H9 (cell line): ENCODE results near the gene CAPZA2. TPM values are rescaled to one million over a fixed set of nuclear protein-coding genes. Genes with fewer than 3 reads are reported as not detected.

Experiments
- DNase-seq: peaks from one replicate; pipeline ENCODE4 v3.0.0-alpha.2; 2017
- H2AFZ ChIP-seq: one replicate; pipeline ENCODE4 v1.6.1; 2013; ENCODE audit warnings: mild to moderate bottlenecking, low read length, control low read depth, moderate library complexity
- H2AK5ac ChIP-seq: 2 replicates; pipeline ENCODE4 v1.6.1; 2013; ENCODE audit warnings: low read length, control low read depth, mixed read lengths; ENCODE audit not compliant: insufficient read length
- H2BK120ac ChIP-seq: one replicate; pipeline ENCODE4 v1.6.1; 2013; ENCODE audit warnings: low read depth, mild to moderate bottlenecking, low read length, control low read depth, inconsistent platforms; ENCODE audit not compliant: poor library complexity, severe bottlenecking
- H2BK12ac ChIP-seq: 2 replicates; pipeline ENCODE4 v1.6.1; 2013; ENCODE audit warnings: low read length, control low read depth, mixed read lengths, low read depth; ENCODE audit not compliant: insufficient read length
- H2BK15ac ChIP-seq: 2 replicates; pipeline ENCODE4 v1.6.1; 2013; ENCODE audit warnings: low read depth, low read length, control low read depth
- H2BK20ac ChIP-seq: one replicate; pipeline ENCODE4 v1.6.1; 2013; ENCODE audit warnings: low read depth, mild to moderate bottlenecking, low read length, control low read depth, inconsistent platforms; ENCODE audit not compliant: poor library complexity, severe bottlenecking
- H2BK5ac ChIP-seq: 2 replicates; pipeline ENCODE4 v1.6.1; 2013; ENCODE audit warnings: low read length, control low read depth, mixed read lengths; ENCODE audit not compliant: insufficient read length
- H3K14ac ChIP-seq: 2 replicates; pipeline ENCODE4 v1.6.1; 2013; ENCODE audit warnings: low read length, control low read depth; ENCODE audit not compliant: insufficient read depth
- H3K18ac ChIP-seq: 2 replicates; pipeline ENCODE4 v1.6.1; 2013; ENCODE audit warnings: low read depth, mild to moderate bottlenecking, mixed read lengths, low read length, control low read depth; ENCODE audit not compliant: insufficient read length
- H3K23ac ChIP-seq: 2 replicates; pipeline ENCODE4 v1.6.1; 2013; ENCODE audit warnings: low read length, control low read depth, mixed read lengths, low read depth; ENCODE audit not compliant: insufficient read length
- H3K23me2 ChIP-seq: 2 replicates; pipeline ENCODE4 v1.6.1; 2013; ENCODE audit warnings: low read depth, mild to moderate bottlenecking, mixed read lengths, low read length, control low read depth; ENCODE audit not compliant: insufficient read length, poor library complexity, severe bottlenecking
- H3K27ac ChIP-seq: 2 replicates; pipeline ENCODE4 v1.5.1; 2013; ENCODE audit warnings: low read length, control low read depth, mixed read lengths, low read depth; ENCODE audit not compliant: insufficient read length
- H3K27me3 ChIP-seq: 2 replicates; pipeline ENCODE4 v1.6.1; 2013; ENCODE audit warnings: low read length, control low read depth, inconsistent platforms; ENCODE audit not compliant: insufficient read depth
- H3K4ac ChIP-seq: 2 replicates; pipeline ENCODE4 v1.6.1; 2013; ENCODE audit warnings: low read depth, mild to moderate bottlenecking, control low read depth, inconsistent platforms, low read length, moderate library complexity
- H3K4me1 ChIP-seq: 2 replicates; pipeline ENCODE4 v1.6.1; 2013; ENCODE audit warnings: low read length, control low read depth, inconsistent platforms; ENCODE audit not compliant: insufficient read depth
- H3K4me2 ChIP-seq: 2 replicates; pipeline ENCODE4 v1.6.1; 2013; ENCODE audit warnings: low read length, control low read depth, mixed read lengths; ENCODE audit not compliant: insufficient read length, insufficient read depth
- H3K56ac ChIP-seq: 2 replicates; pipeline ENCODE4 v1.6.1; 2013; ENCODE audit warnings: low read depth, mild to moderate bottlenecking, mixed read lengths, low read length, control low read depth; ENCODE audit not compliant: insufficient read length
- H3K79me1 ChIP-seq: 2 replicates; pipeline ENCODE4 v1.6.1; 2013; ENCODE audit warnings: low read depth, mild to moderate bottlenecking, moderate library complexity, low read length, control low read depth, inconsistent platforms; ENCODE audit not compliant: insufficient read depth, poor library complexity, severe bottlenecking
- H3K79me2 ChIP-seq: 2 replicates; pipeline ENCODE4 v1.6.1; 2013; ENCODE audit warnings: low read length, control low read depth, inconsistent platforms; ENCODE audit not compliant: insufficient read depth
- H3K9ac ChIP-seq: 2 replicates; pipeline ENCODE4 v1.6.1; 2013; ENCODE audit warnings: low read length, control low read depth, mixed read lengths; ENCODE audit not compliant: insufficient read length; ENCODE audit errors: extremely low read depth
- H3K9me3 ChIP-seq: one replicate; pipeline ENCODE4 v1.6.1; 2013; ENCODE audit warnings: low read depth, low read length, inconsistent platforms; ENCODE audit not compliant: control insufficient read depth
- H3T11ph ChIP-seq: one replicate; pipeline ENCODE4 v1.6.1; 2013; ENCODE audit warnings: mild to moderate bottlenecking, low read length, control low read depth, inconsistent platforms
- H4K20me1 ChIP-seq: one replicate; pipeline ENCODE4 v1.6.1; 2013; ENCODE audit not compliant: control insufficient read depth, insufficient read length, insufficient read depth
- H4K5ac ChIP-seq: 2 replicates; pipeline ENCODE4 v1.6.1; 2013; ENCODE audit warnings: low read depth, mild to moderate bottlenecking, mixed read lengths, low read length, control low read depth; ENCODE audit not compliant: insufficient read length
- H4K8ac ChIP-seq: replicated peaks from 2 replicates; pipeline ENCODE4 v1.6.1; 2013; ENCODE audit warnings: low read length, control low read depth, mixed read lengths, low read depth; ENCODE audit not compliant: insufficient read length
- H4K91ac ChIP-seq: 2 replicates; pipeline ENCODE4 v1.6.1; 2013; ENCODE audit warnings: low read depth, mild to moderate bottlenecking, moderate library complexity, mixed read lengths, low read length, control low read depth; ENCODE audit not compliant: insufficient read length
- H3K27ac Mint-ChIP-seq, 3 experiments: 2 replicates in 2 of 3; 3 replicates in 1 of 3; pipeline ENCODE4 v1.8.0; 2020 to 2021; ENCODE audit warnings: mixed read lengths in 3 of 3, mild to moderate bottlenecking in 1 of 3, moderate library complexity in 1 of 3
- H3K27me3 Mint-ChIP-seq: 2 replicates; pipeline ENCODE4 v1.8.0; 2021; ENCODE audit warnings: low read depth, mild to moderate bottlenecking, moderate library complexity, mixed read lengths
- H3K36me3 Mint-ChIP-seq, 3 experiments: 2 replicates in 2 of 3; 3 replicates in 1 of 3; pipeline ENCODE4 v1.8.0; 2020 to 2021; ENCODE audit warnings: low read depth in 3 of 3, mixed read lengths in 3 of 3; ENCODE audit not compliant: insufficient read depth in 1 of 3
- H3K4me1 Mint-ChIP-seq, 2 experiments: 2 replicates each; pipeline ENCODE4 v1.8.0; 2020; ENCODE audit warnings: mixed read lengths in 2 of 2
- H3K4me3 Mint-ChIP-seq, 2 experiments: 2 replicates in 1 of 2; 3 replicates in 1 of 2; pipeline ENCODE4 v1.8.0; 2020 to 2021; ENCODE audit warnings: mild to moderate bottlenecking in 2 of 2, mixed read lengths in 2 of 2, moderate library complexity in 1 of 2
- H3K9me3 Mint-ChIP-seq, 2 experiments: 2 replicates in 1 of 2; 3 replicates in 1 of 2; pipeline ENCODE4 v1.8.0; 2020; ENCODE audit warnings: mild to moderate bottlenecking in 2 of 2, mixed read lengths in 2 of 2, moderate library complexity in 1 of 2
- CTCF ChIP-seq: fragments of 200-600 bp; sonication (generic); conservative IDR thresholded peaks from 3 replicates; pipeline ENCODE4 v1.8.0; 2021; ENCODE audit warnings: antibody characterized with exemption, mild to moderate bottlenecking
- WGBS: extraction: QIAGEN DNeasy Blood & Tissue Kit; methylation state at CpG from one replicate; pipeline ENCODE4 v1.1.7; 2013; ENCODE audit warnings: missing lambda C conversion rate, low lambda C conversion rate, mixed read lengths; ENCODE audit not compliant: insufficient read length; ENCODE audit errors: extremely low coverage; 5-methylcytosine and 5-hydroxymethylcytosine counted together
- total RNA-seq: library from RNA; stranded (reverse); gene quantifications from 2 replicates; pipeline ENCODE4 v1.2.1, GENCODE V29; 2021

CAPZA2 gene
- total RNA-seq, 1 experiment from 2014 or later, result 131 TPM

GRCh38 chr7:116938678-116939077 lies 76.3 kb downstream of the CAPZA2 start:
- no peaks in the 10 kb centered on the region for H3K9me3 Mint-ChIP-seq
- no peak overlapping the region for H3K27ac Mint-ChIP-seq
- no peak overlapping the region for H2BK12ac ChIP-seq
- H2BK120ac ChIP-seq, result no peak overlapping the region
- no peak overlapping the region for H4K91ac ChIP-seq
- no peaks in the 10 kb centered on the region for H3K36me3 Mint-ChIP-seq
- H3K23me2 ChIP-seq, result no peaks in the 10 kb centered on the region
- no peak overlapping the region for H4K8ac ChIP-seq
- H3K4me1 Mint-ChIP-seq, result peaks cover 2 to 4% of the 10 kb centered on the region in 2 experiments; a peak in 2 of 4 replicates
- H3K4me2 ChIP-seq, result no peak overlapping the region
- no peak overlapping the region for H3T11ph ChIP-seq
- no peak overlapping the region for H3K18ac ChIP-seq
- no peak overlapping the region for H2BK20ac ChIP-seq
- H3K4me1 ChIP-seq, result peaks cover 3% of the 10 kb centered on the region; the same call in 1 of the 2 replicates
- DNase-seq, result no peak
- no peak overlapping the region for H3K56ac ChIP-seq
- no peaks in the 10 kb centered on the region for H3K27me3 ChIP-seq
- H3K9me3 ChIP-seq, result no peaks in the 10 kb centered on the region
- no peak overlapping the region for H3K9ac ChIP-seq
- no peaks in the 10 kb centered on the region for H3K79me2 ChIP-seq
- no peak overlapping the region for H2AFZ ChIP-seq
- TF ChIP-seq CTCF, result no peak
- no peak overlapping the region for H2BK15ac ChIP-seq
- no peak overlapping the region for H3K23ac ChIP-seq
- H3K79me1 ChIP-seq, result no peaks in the 10 kb centered on the region
- no peak overlapping the region for H3K14ac ChIP-seq
- no peak overlapping the region for H4K5ac ChIP-seq
- H3K27ac ChIP-seq, result no peak overlapping the region
- no peak overlapping the region for H3K4ac ChIP-seq
- H3K27me3 Mint-ChIP-seq, result no peaks in the 10 kb centered on the region; the same call in 1 of the 2 replicates
- no peaks in the 10 kb centered on the region for H4K20me1 ChIP-seq
- H2BK5ac ChIP-seq, result no peak overlapping the region
- no peak overlapping the region for H3K4me3 Mint-ChIP-seq
- H2AK5ac ChIP-seq, result no peak overlapping the region
- no CpG with 5 or more reads among the region's 2 CpGs for WGBS
